Measurements from ENCODE around the gene FXYD6.

- TF ChIP-seq CTCF (IDR thresholded peaks at IDR 0.05) (no peak), POLR2A (IDR thresholded peaks at IDR 0.05) (no peak)
Measured at GRCh38 chr11:117879516-117880480, 3.3 kb upstream of the FXYD6 start.
